Heart right ventricle (tissue), 16 donors: ENCODE results near the gene FCHSD2. TPM values are rescaled to one million over a fixed set of nuclear protein-coding genes. Genes with fewer than 3 reads are reported as not detected.

Experiments
- ATAC-seq, 8 donors: fragments of 200-7000 bp; cut with Tn5 transposase; one replicate each; pipeline ENCODE4 v1.9.1; 2020; ENCODE audit warnings: mild to moderate bottlenecking in 8 of 8, moderate library complexity in 8 of 8, moderate number of reproducible peaks in 1 of 8
- DNase-seq, 2 donors: peaks; one replicate each; pipeline ENCODE4 v3.0.0-alpha.2; 2020
- H3K27ac ChIP-seq, 10 donors: fragments of 200-600 bp; sonication (generic) in 2 of 10; one replicate each; pipeline versions ENCODE4 v1.5.0 to v1.8.0; 2020 to 2022; ENCODE audit warnings: mild to moderate bottlenecking in 3 of 10
- H3K27me3 ChIP-seq, 7 donors: fragments of 200-600 bp; one replicate each; pipeline ENCODE4 v1.8.0; 2021 to 2022; ENCODE audit warnings: mild to moderate bottlenecking in 2 of 7
- H3K36me3 ChIP-seq, 9 donors: fragments of 200-600 bp; sonication (generic) in 1 of 9; one replicate each; pipeline versions ENCODE4 v1.5.0 to v1.8.0; 2020 to 2022; ENCODE audit warnings: mild to moderate bottlenecking in 2 of 9
- H3K4me1 ChIP-seq, 9 donors: fragments of 200-600 bp; sonication (generic) in 1 of 9; one replicate each; pipeline versions ENCODE4 v1.5.0 to v1.8.0; 2020 to 2022; ENCODE audit warnings: mild to moderate bottlenecking in 4 of 9
- H3K4me3 ChIP-seq, 10 donors: fragments of 200-600 bp; sonication (generic) in 2 of 10; one replicate each; pipeline versions ENCODE4 v1.5.0 to v1.8.0; 2020 to 2022; ENCODE audit warnings: mild to moderate bottlenecking in 7 of 10, moderate library complexity in 2 of 10
- H3K9me3 ChIP-seq, 11 donors: fragments of 200-600 bp in 10 of 11; sonication (generic) in 2 of 11; one replicate each; pipeline versions ENCODE4 v1.5.0 to v1.8.0; 2013 to 2022; ENCODE audit warnings: mild to moderate bottlenecking in 2 of 11, control low read depth in 1 of 11, moderate library complexity in 1 of 11
- CTCF ChIP-seq, 9 donors: fragments of 200-600 bp; sonication (generic) in 2 of 9; IDR thresholded peaks; one replicate each; pipeline versions ENCODE4 v1.5.0 to v1.8.0; 2021 to 2022; ENCODE audit warnings: antibody characterized with exemption in 9 of 9, mild to moderate bottlenecking in 5 of 9, moderate library complexity in 1 of 9
- WGBS, 2 donors: extraction: QIAGEN DNeasy Blood & Tissue Kit; methylation state at CpG; one replicate each; pipeline ENCODE4 v1.1.7; 2013; ENCODE audit warnings: inconsistent platforms in 1 of 2; 5-methylcytosine and 5-hydroxymethylcytosine counted together
- intact Hi-C, 10 donors: fragments of 100-400 bp; cut with DNase I; formaldehyde crosslinking; loops; one replicate each; pipeline versions ENCODE4 v1.11.1 to v1.14.2; 2022
- polyA plus RNA-seq, 2 donors: library from polyadenylated mRNA; stranded (reverse); fragments of 200-250 nt; gene quantifications; one replicate each; pipeline ENCODE4 v1.2.3, GENCODE V29; 2013
- total RNA-seq, 10 donors: library from RNA; stranded (reverse); fragmentation: NEBNext Ultra II Directional in 3 of 10; extraction: Animal tissue kit (Norgen Biotek cat#: 25700) in 3 of 10; gene quantifications; one replicate each; pipeline versions ENCODE4 v1.2.1 to v1.2.4, GENCODE V29; 2021 to 2023
- donor health status: Arrhythmogenic right ventricular cardiomyopathy.
- donor health status: ischemic (EF 13 %, LVEDD 7.1; RV severe dilation, severe dysfunction).
- donor health status: healthy with polysubstance abuse.
- donor health status: DM: no; HTN: yes; CAD: no.
- donor health status: DM: no; HTN: no; CAD: no.
- donor health status: ischemic (EF 25% LVEDD 6.9; RV normal size, moderate dysfunction).
- donor health status: ischemic (EF 25% LVEDD 5.7; RV mildly dilated, moderate dysfunction).
- donor health status: healthy.
- donor health status: DM: yes; HTN: yes; CAD: no.
- donor health status: Ischemic cardiomyopathy.
- donor health status: ischemic (EF 35%, LVEDD 5.7; RV mildly dilated, moderate dysfunction).
- donor health status: nonischemic (EF 11% LVEDD 7.7; RV severe dilation, severe dysfunction).
- donor health status: DM: yes; HTN: yes; CAD: no.
- donor health status: PGD.
- donor health status: ischemic (EF 29% LVEDD 5.4; RV normal size, mild dysfunction).
- donor health status: nonischemic (EF 23%, LVEDD 6.1; RV moderate dilation, normal function).

FCHSD2 gene
- total and polyA plus RNA-seq, 12 donors = 16.1 to 48.4 (median 37.5) TPM

- peaks cover 7 to 55% (median 36%) of the 10 kb centered on the region in 9 donors for H3K4me1 ChIP-seq
- DNase-seq = peak; percentile 86 to 90
- WGBS, 2 donors = 0% methylated on average over 74 to 75 of the region's 75 CpGs
- H3K9me3 ChIP-seq = no peaks in the 10 kb centered on the region
- peaks cover 0 to 44% (median 0%) of the 10 kb centered on the region in 9 donors for H3K36me3 ChIP-seq
- peak within 1 kb of the TSS; percentile 85 to 99 (median 96) for H3K27ac ChIP-seq
- TF ChIP-seq CTCF (IDR thresholded peaks at IDR 0.05) = peak; percentile 15 to 60 (median 33)
- H3K27me3 ChIP-seq = no peaks in the 10 kb centered on the region
- peak; percentile 93 to 96 (median 95) for ATAC-seq
- intact Hi-C loops = loop anchor here in 4 of 10 donors (5.0 to 10.0 kb wide), 3 partner anchors 87 to 220 kb away; no protein-coding TSS in a partner anchor
- H3K4me3 ChIP-seq = peak within 1 kb of the TSS; percentile 58 to 98 (median 82)
Observed at GRCh38 chr11:72814286-72815109, 327.6 kb downstream of the FCHSD2 start, which contains the start of gene ATG16L2. Gene ATG16L2, plus strand, starts transcription at chr11:72814411. Its CDS starts 35 bp downstream, at chr11:72814446.

GRCh38 chr11:72813740-72814285 lies 328.3 kb downstream of the FCHSD2 start:
- ATAC-seq (peak; percentile 86 to 92 (median 89)), DNase-seq (peak; percentile 83 to 86)
- no peak for TF ChIP-seq CTCF (IDR thresholded peaks at IDR 0.05)
- Histone ChIP-seq H3K27me3 (no peaks in the 10 kb centered on the region), H3K4me1 (peaks cover 7 to 62% (median 36%) of the 10 kb centered on the region in 9 donors), H3K4me3 (peak overlapping the region; percentile 58 to 98 (median 82)), H3K27ac (peak overlapping the region; percentile 85 to 99 (median 96)), H3K9me3 (no peaks in the 10 kb centered on the region), H3K36me3 (peaks cover 0 to 44% (median 0%) of the 10 kb centered on the region in 9 donors)
- intact Hi-C loops = loop anchor here in 4 of 10 donors (5.0 to 10.0 kb wide), 3 partner anchors 87 to 219 kb away; no protein-coding TSS in a partner anchor
- 0% methylated on average over 44 to 47 of the region's 47 CpGs for WGBS, 2 donors

- Histone ChIP-seq H3K9me3 (no peaks in the 10 kb centered on the region), H3K27ac (peak overlapping the region in 9 of 10 donors; percentile 93 to 99 (median 96)), H3K4me1 (peaks cover 7 to 69% (median 36%) of the 10 kb centered on the region in 9 donors), H3K27me3 (no peaks in the 10 kb centered on the region), H3K36me3 (peaks cover 0 to 44% (median 0%) of the 10 kb centered on the region in 9 donors), H3K4me3 (peak overlapping the region; percentile 58 to 98 (median 82))
- intact Hi-C loops = loop anchor here in 4 of 10 donors (5.0 to 10.0 kb wide), 3 partner anchors 86 to 218 kb away; no protein-coding TSS in a partner anchor
- TF ChIP-seq CTCF (IDR thresholded peaks at IDR 0.05) = peak in 8 of 9 donors; percentile 27 to 69 (median 53)
- peak in 6 of 8 donors; percentile 16 to 42 (median 27) for ATAC-seq
- WGBS, 2 donors = 16 to 17% methylated on average over 24 of the region's 24 CpGs
- no peak for DNase-seq
Observed at GRCh38 chr11:72812967-72813739, 329.0 kb downstream of the FCHSD2 start.
